ENCODE measurements around the gene DHRSX. TPM values are rescaled to one million over a fixed set of nuclear protein-coding genes. Genes with fewer than 3 reads are reported as not detected.
"Not testable (repeated sequence)": the region's sequence is repeated elsewhere in the genome, so short reads cannot be mapped to it uniquely, and the experiment has no call there.

DHRSX gene
- total and polyA plus RNA-seq, 2 experiments from 2014 or later: 15.2 to 30.2 TPM

GRCh38 chrX:2458309-2458708, 42.5 kb downstream of the DHRSX start:
- in situ Hi-C loops (cut with MboI): no loop called here
- Histone ChIP-seq H4K20me1 (ENCODE audit: insufficient read depth) (0 out of 2 replicates have a peak, but pooled peaks cover 4% of the 10 kb centered on the region), H3K9me3 (ENCODE audit: low read depth) (no peaks in the 10 kb centered on the region), H3K4me3 (no peak overlapping the region), H3K27ac (no peak overlapping the region), H3K36me3 (ENCODE audit: low read depth) (no peaks in the 10 kb centered on the region), H3K9ac (no peak overlapping the region), H3K4me1 (ENCODE audit: insufficient read depth) (no peaks in the 10 kb centered on the region), H3K27me3 (replicated peaks; ENCODE audit: insufficient read depth) (no peaks in the 10 kb centered on the region), H3F3A (ENCODE audit: insufficient read depth) (no peaks in the 10 kb centered on the region), H2AFZ (no peak overlapping the region), H3K79me2 (ENCODE audit: insufficient read depth) (peaks cover 30% of the 10 kb centered on the region), H3K9me2 (ENCODE audit: insufficient read depth) (no peaks in the 10 kb centered on the region), H3K4me2 (ENCODE audit: unreplicated experiment) (no peak overlapping the region)
- DNase-seq: no peak
- WGBS, 2 experiments (ENCODE audit: low coverage in 1 of 2, low lambda C conversion rate in 2 of 2, missing lambda C conversion rate in 2 of 2): 91 to 96% methylated on average over 6 of the region's 6 CpGs
- TF ChIP-seq EZH2 (IDR thresholded peaks at IDR 0.05; ENCODE audit: insufficient read depth, poor library complexity, severe bottlenecking): no peak
- no peak for TF ChIP-seq EZH2phosphoT487 (IDR thresholded peaks at IDR 0.05; ENCODE audit: insufficient read depth, low read depth)

GRCh38 chrX:2457289-2458133, 43.3 kb downstream of the DHRSX start:
- Histone ChIP-seq H3K79me2 (ENCODE audit: insufficient read depth) (peaks cover 26% of the 10 kb centered on the region), H3K4me3 (no peak overlapping the region), H3K9me2 (ENCODE audit: insufficient read depth) (no peaks in the 10 kb centered on the region), H3K9ac (no peak overlapping the region), H4K20me1 (ENCODE audit: insufficient read depth) (0 out of 2 replicates have a peak, but pooled peaks cover 4% of the 10 kb centered on the region), H2AFZ (no peak overlapping the region), H3K9me3 (ENCODE audit: low read depth) (no peaks in the 10 kb centered on the region), H3K4me2 (ENCODE audit: unreplicated experiment) (no peak overlapping the region), H3K36me3 (ENCODE audit: low read depth) (no peaks in the 10 kb centered on the region), H3K27ac (no peak overlapping the region), H3K4me1 (ENCODE audit: insufficient read depth) (no peaks in the 10 kb centered on the region), H3F3A (ENCODE audit: insufficient read depth) (no peaks in the 10 kb centered on the region), H3K27me3 (replicated peaks; ENCODE audit: insufficient read depth) (no peaks in the 10 kb centered on the region)
- 91% methylated on average over 26 of the region's 26 CpGs for WGBS, 2 experiments (ENCODE audit: low coverage in 1 of 2, low lambda C conversion rate in 2 of 2, missing lambda C conversion rate in 2 of 2)
- no peak for DNase-seq
- no peak for TF ChIP-seq EZH2phosphoT487 (IDR thresholded peaks at IDR 0.05; ENCODE audit: insufficient read depth, low read depth)
- in situ Hi-C loops (cut with MboI): no loop called here

GRCh38 chrX:2456091-2456490, 44.7 kb downstream of the DHRSX start:
- 89 to 91% methylated on average over 8 of the region's 8 CpGs for WGBS, 2 experiments (ENCODE audit: low coverage in 1 of 2, low lambda C conversion rate in 2 of 2, missing lambda C conversion rate in 2 of 2)
- H3K27ac ChIP-seq; H3F3A ChIP-seq (ENCODE audit: insufficient read depth); H4K20me1 ChIP-seq (ENCODE audit: insufficient read depth); H3K27me3 ChIP-seq (replicated peaks; ENCODE audit: insufficient read depth); H3K9me2 ChIP-seq (ENCODE audit: insufficient read depth); H2AFZ ChIP-seq; H3K4me2 ChIP-seq (ENCODE audit: unreplicated experiment); DNase-seq; in situ Hi-C loops (cut with MboI); H3K4me1 ChIP-seq (ENCODE audit: insufficient read depth); H3K36me3 ChIP-seq (ENCODE audit: low read depth); H3K9ac ChIP-seq; H3K4me3 ChIP-seq; H3K9me3 ChIP-seq (ENCODE audit: low read depth): not testable (repeated sequence)
- peaks cover 14% of the 10 kb centered on the region; the same call in 1 of the 2 replicates for H3K79me2 ChIP-seq (ENCODE audit: insufficient read depth)

- in situ Hi-C loops (cut with MboI); H3F3A ChIP-seq (ENCODE audit: insufficient read depth); H3K9me2 ChIP-seq (ENCODE audit: insufficient read depth); DNase-seq; H3K4me3 ChIP-seq; H3K4me2 ChIP-seq (ENCODE audit: unreplicated experiment); H3K36me3 ChIP-seq (ENCODE audit: low read depth); H3K27me3 ChIP-seq (replicated peaks; ENCODE audit: insufficient read depth); H2AFZ ChIP-seq; H3K27ac ChIP-seq; H3K9ac ChIP-seq; H3K9me3 ChIP-seq (ENCODE audit: low read depth); H3K4me1 ChIP-seq (ENCODE audit: insufficient read depth); H4K20me1 ChIP-seq (ENCODE audit: insufficient read depth): not testable (repeated sequence)
- 94 to 95% methylated on average over 9 of the region's 9 CpGs for WGBS, 2 experiments (ENCODE audit: low coverage in 1 of 2, low lambda C conversion rate in 2 of 2, missing lambda C conversion rate in 2 of 2)
- H3K79me2 ChIP-seq (ENCODE audit: insufficient read depth): peaks cover 14% of the 10 kb centered on the region; the same call in 1 of the 2 replicates
These were observed 46.2 kb downstream of the DHRSX start for GRCh38 chrX:2454620-2455019.

GRCh38 chrX:2452799-2453198, 48.0 kb downstream of the DHRSX start:
- Histone ChIP-seq H3K36me3 (ENCODE audit: low read depth) (no peaks in the 10 kb centered on the region), H3K9ac (no peak overlapping the region), H3K4me1 (ENCODE audit: insufficient read depth) (no peaks in the 10 kb centered on the region), H3K4me2 (ENCODE audit: unreplicated experiment) (no peak overlapping the region), H4K20me1 (ENCODE audit: insufficient read depth) (no peaks in the 10 kb centered on the region), H3F3A (ENCODE audit: insufficient read depth) (no peaks in the 10 kb centered on the region), H3K27me3 (replicated peaks; ENCODE audit: insufficient read depth) (no peaks in the 10 kb centered on the region), H3K27ac (no peak overlapping the region), H3K4me3 (no peak overlapping the region), H3K9me2 (ENCODE audit: insufficient read depth) (no peaks in the 10 kb centered on the region), H3K9me3 (ENCODE audit: low read depth) (no peaks in the 10 kb centered on the region), H3K79me2 (ENCODE audit: insufficient read depth) (peaks cover under 1% of the 10 kb centered on the region; the same call in 1 of the 2 replicates), H2AFZ (no peak overlapping the region)
- DNase-seq: no peak
- 97 to 98% methylated on average over 4 of the region's 4 CpGs for WGBS, 2 experiments (ENCODE audit: low coverage in 1 of 2, low lambda C conversion rate in 2 of 2, missing lambda C conversion rate in 2 of 2)
- TF ChIP-seq EZH2 (IDR thresholded peaks at IDR 0.05; ENCODE audit: insufficient read depth, poor library complexity, severe bottlenecking) (no peak), EZH2phosphoT487 (IDR thresholded peaks at IDR 0.05; ENCODE audit: insufficient read depth, low read depth) (no peak)
- in situ Hi-C loops (cut with MboI): no loop called here

Data from GM23248 (cell line).